HCT116 (cell line): ENCODE measurements around the gene HBG2. TPM values are rescaled to one million over a fixed set of nuclear protein-coding genes. Genes with fewer than 3 reads are reported as not detected.

Source experiments
- ATAC-seq: fragments of 200-7000 bp; cut with Tn5 transposase; 2 replicates; pipeline ENCODE4 v1.9.1; 2020; ENCODE audit warnings: mild to moderate bottlenecking, moderate library complexity
- BruUV-seq: library from RNA; stranded (reverse); fragments of 400-500 nt; replicated peaks from 2 replicates; lab custom pipeline; 2021; lab: Mats Ljungman, UMichigan
- CTCF ChIA-PET: fragments of 300-600 bp; sonication (Branson Sonifier 250); formaldehyde crosslinking; loops from one replicate; lab custom pipeline; 2021; ENCODE audit warnings: antibody characterized with exemption; lab: Charles Lee
- POLR2A ChIA-PET: fragments of 300-600, 350-600 bp; sonication (Branson Sonifier 250); formaldehyde crosslinking; loops from one replicate; lab custom pipeline; 2021; ENCODE audit warnings: antibody characterized with exemption; lab: Charles Lee
- RAD21 ChIA-PET, 2 experiments: fragments of 300-600 bp; sonication (Branson Sonifier 250); formaldehyde crosslinking; loops; one replicate each; lab custom pipeline; 2023; ENCODE audit warnings: low total read pairs in 2 of 2; ENCODE audit not compliant: uncharacterized antibody in 2 of 2, unreplicated experiment in 2 of 2, low non-redundant PET in 1 of 2; lab: Charles Lee
- DNase-seq: peaks from one replicate; pipeline ENCODE4 v3.0.0-alpha.2; 2010; ENCODE audit warnings: low read depth, low spot score
- H2AFZ ChIP-seq: fragments of 200-600 bp; shearing (Covaris generic), sonication (generic); 2 replicates; pipeline ENCODE4 v1.6.1; 2017; ENCODE audit warnings: low read depth, mixed run types, mixed read lengths, antibody characterized with exemption, low read length; ENCODE audit not compliant: poor library complexity, severe bottlenecking
- H3K27ac ChIP-seq: 2 replicates; pipeline ENCODE4 v1.5.1; 2012; ENCODE audit warnings: low read depth, low read length
- H3K27me3 ChIP-seq: fragments of 200-600 bp; sonication (generic); 2 replicates; pipeline ENCODE4 v1.6.1; 2016; ENCODE audit warnings: mixed run types, low read length, mixed read lengths; ENCODE audit not compliant: insufficient read depth
- H3K36me3 ChIP-seq, 2 experiments: fragments of 200-500 bp in 1 of 2; fragments of 200-600 bp in 1 of 2; sonication (Bioruptor generic) in 1 of 2; sonication (generic) in 1 of 2; 2 replicates each; pipeline versions ENCODE4 v1.5.1 to v1.6.1; 2014 to 2016; ENCODE audit warnings: low read length in 2 of 2, inconsistent platforms in 1 of 2, mixed read lengths in 1 of 2, mixed run types in 1 of 2; ENCODE audit not compliant: insufficient read depth in 2 of 2, control insufficient read depth in 1 of 2
- H3K4me1 ChIP-seq, 2 experiments: fragments of 200-600 bp in 1 of 2; sonication (generic) in 1 of 2; 2 replicates each; pipeline versions ENCODE4 v1.5.1 to v1.6.1; 2012 to 2017; ENCODE audit warnings: low read length in 2 of 2, inconsistent platforms in 1 of 2, mild to moderate bottlenecking in 1 of 2, mixed read lengths in 1 of 2, mixed run types in 1 of 2, moderate library complexity in 1 of 2; ENCODE audit not compliant: insufficient read depth in 2 of 2, control insufficient read depth in 1 of 2
- H3K4me2 ChIP-seq: fragments of 200-600 bp; sonication (generic); 2 replicates; pipeline ENCODE4 v1.6.1; 2017; ENCODE audit warnings: mixed run types, low read length, mixed read lengths
- H3K4me3 ChIP-seq, 2 experiments: fragments of 200-600 bp in 1 of 2; sonication (generic) in 1 of 2; replicated peaks in 1 of 2; 2 replicates each; pipeline ENCODE4 v1.5.1; 2011 to 2016; ENCODE audit warnings: low read length in 2 of 2, control low read depth in 1 of 2, low read depth in 1 of 2, mild to moderate bottlenecking in 1 of 2, mixed read lengths in 1 of 2, mixed run types in 1 of 2
- H3K79me2 ChIP-seq: fragments of 200-600 bp; sonication (generic); 2 replicates; pipeline ENCODE4 v1.6.1; 2017; ENCODE audit warnings: mild to moderate bottlenecking, mixed run types, low read length, moderate library complexity, mixed read lengths; ENCODE audit not compliant: insufficient read depth
- H3K9ac ChIP-seq: fragments of 200-600 bp; sonication (generic); 2 replicates; pipeline ENCODE4 v1.6.1; 2016; ENCODE audit warnings: low read length, mixed read lengths
- H3K9me2 ChIP-seq: fragments of 200-600 bp; sonication (generic), shearing (Covaris generic); 2 replicates; pipeline ENCODE4 v1.6.1; 2017; ENCODE audit warnings: mixed run types, mild to moderate bottlenecking, moderate library complexity; ENCODE audit not compliant: insufficient read depth
- H3K9me3 ChIP-seq, 2 experiments: fragments of 200-500 bp in 1 of 2; fragments of 200-600 bp in 1 of 2; sonication (Bioruptor generic) in 1 of 2; sonication (generic) in 1 of 2; 2 replicates each; pipeline ENCODE4 v1.6.1; 2014 to 2017; ENCODE audit warnings: low read length in 2 of 2, mixed read lengths in 2 of 2, inconsistent platforms in 1 of 2, low read depth in 1 of 2, mild to moderate bottlenecking in 1 of 2, mixed run types in 1 of 2, moderate library complexity in 1 of 2; ENCODE audit not compliant: control insufficient read depth in 1 of 2, insufficient read depth in 1 of 2
- H4K20me1 ChIP-seq: fragments of 200-600 bp; sonication (generic), shearing (Covaris generic); 2 replicates; pipeline ENCODE4 v1.6.1; 2017; ENCODE audit warnings: mixed run types, mild to moderate bottlenecking, moderate library complexity; ENCODE audit not compliant: insufficient read depth
- CBX3 ChIP-seq: IDR thresholded peaks from 2 replicates; pipeline ENCODE4 v1.6.1; 2012; ENCODE audit warnings: low read depth
- CEBPB ChIP-seq: IDR thresholded peaks from 2 replicates; pipeline ENCODE4 v1.6.1; 2012; ENCODE audit warnings: low read depth
- EGR1 ChIP-seq: IDR thresholded peaks from 2 replicates; pipeline ENCODE4 v1.6.1; 2012; ENCODE audit warnings: low read depth
- ELF1 ChIP-seq: IDR thresholded peaks from 2 replicates; pipeline ENCODE4 v1.6.1; 2012; ENCODE audit warnings: low read depth, borderline replicate concordance
- EZH2 ChIP-seq: fragments of 200-600 bp; sonication (generic); IDR thresholded peaks from 2 replicates; pipeline ENCODE4 v1.6.1; 2017; ENCODE audit warnings: antibody characterized with exemption, mixed run types
- EZH2phosphoT487 ChIP-seq: fragments of 200-600 bp; IDR thresholded peaks from 2 replicates; pipeline ENCODE4 v1.6.1; 2018; ENCODE audit warnings: antibody characterized with exemption, borderline replicate concordance
- JUND ChIP-seq: IDR thresholded peaks from 2 replicates; pipeline ENCODE4 v1.6.1; 2012
- POLR2AphosphoS5 ChIP-seq: IDR thresholded peaks from 2 replicates; pipeline ENCODE4 v1.6.1; 2011; ENCODE audit warnings: mild to moderate bottlenecking, low read depth, low read length, moderate library complexity
- RAD21 ChIP-seq: IDR thresholded peaks from 2 replicates; pipeline ENCODE4 v1.6.1; 2012; ENCODE audit warnings: low read depth, mild to moderate bottlenecking
- SIN3A ChIP-seq: IDR thresholded peaks from 2 replicates; pipeline ENCODE4 v1.6.1; 2012; ENCODE audit warnings: low read depth
- SP1 ChIP-seq: IDR thresholded peaks from 2 replicates; pipeline ENCODE4 v1.6.1; 2012; ENCODE audit warnings: low read depth
- TCF7L2 ChIP-seq: IDR thresholded peaks from 2 replicates; pipeline ENCODE4 v1.7.0; 2011; ENCODE audit warnings: borderline replicate concordance, inconsistent platforms; ENCODE audit not compliant: insufficient read depth, insufficient read length; ENCODE audit errors: extremely low read depth
- YY1 ChIP-seq: IDR thresholded peaks from 2 replicates; pipeline ENCODE4 v1.6.1; 2011; ENCODE audit warnings: low read length, low read depth, moderate library complexity, mild to moderate bottlenecking; ENCODE audit not compliant: insufficient replicate concordance; ENCODE audit errors: extremely low read depth
- ZFX ChIP-seq: fragments of 450-650 bp; IDR thresholded peaks from 2 replicates; pipeline ENCODE4 v1.6.1; 2017
- ZNF274 ChIP-seq: fragments of 200-500 bp; sonication (Bioruptor generic); IDR thresholded peaks from 2 replicates; pipeline ENCODE4 v1.6.1; 2014; ENCODE audit warnings: mild to moderate bottlenecking, low read depth, low read length, inconsistent platforms
- intact Hi-C: fragments of 100-400 bp; cut with micrococcal nuclease; formaldehyde crosslinking; loops from 2 replicates; pipeline ENCODE4 v1.10.0; 2022
- total RNA-seq: library from RNA; stranded (reverse); gene quantifications from one replicate; pipeline ENCODE4 v1.2.1, GENCODE V29; 2021; ENCODE audit not compliant: unreplicated experiment
- TF ChIP-seq, protein P1 (sequence below): IDR thresholded peaks from 2 replicates; pipeline ENCODE4 v1.6.1; 2011; ENCODE audit warnings: mild to moderate bottlenecking, low read length, moderate library complexity; ENCODE audit not compliant: insufficient replicate concordance; ENCODE audit errors: extremely low read depth
- TF ChIP-seq, protein P2 (sequence below), 3 experiments: fragments of 200-600 bp in 1 of 3; sonication (generic) in 1 of 3; IDR thresholded peaks in 2 of 3; conservative IDR thresholded peaks in 1 of 3; 2 replicates each; pipeline ENCODE4 v1.5.1; 2012 to 2017; ENCODE audit warnings: low read depth in 2 of 3, low read length in 2 of 3, antibody characterized with exemption in 1 of 3, borderline replicate concordance in 1 of 3, control low read depth in 1 of 3, mild to moderate bottlenecking in 1 of 3, mixed read lengths in 1 of 3, mixed run types in 1 of 3, moderate library complexity in 1 of 3; ENCODE audit not compliant: insufficient read depth in 1 of 3
- TF ChIP-seq, protein P3 (sequence below): IDR thresholded peaks from 2 replicates; pipeline ENCODE4 v1.6.1; 2012
- TF ChIP-seq, protein P4 (sequence below): IDR thresholded peaks from 2 replicates; pipeline ENCODE4 v1.6.1; 2012; ENCODE audit warnings: low read depth
- TF ChIP-seq, protein P5 (sequence below): IDR thresholded peaks from 2 replicates; pipeline ENCODE4 v1.6.1; 2012

Gene HBG2
- total RNA-seq, 1 experiment from 2014 or later = 48.1 TPM

DNA sequence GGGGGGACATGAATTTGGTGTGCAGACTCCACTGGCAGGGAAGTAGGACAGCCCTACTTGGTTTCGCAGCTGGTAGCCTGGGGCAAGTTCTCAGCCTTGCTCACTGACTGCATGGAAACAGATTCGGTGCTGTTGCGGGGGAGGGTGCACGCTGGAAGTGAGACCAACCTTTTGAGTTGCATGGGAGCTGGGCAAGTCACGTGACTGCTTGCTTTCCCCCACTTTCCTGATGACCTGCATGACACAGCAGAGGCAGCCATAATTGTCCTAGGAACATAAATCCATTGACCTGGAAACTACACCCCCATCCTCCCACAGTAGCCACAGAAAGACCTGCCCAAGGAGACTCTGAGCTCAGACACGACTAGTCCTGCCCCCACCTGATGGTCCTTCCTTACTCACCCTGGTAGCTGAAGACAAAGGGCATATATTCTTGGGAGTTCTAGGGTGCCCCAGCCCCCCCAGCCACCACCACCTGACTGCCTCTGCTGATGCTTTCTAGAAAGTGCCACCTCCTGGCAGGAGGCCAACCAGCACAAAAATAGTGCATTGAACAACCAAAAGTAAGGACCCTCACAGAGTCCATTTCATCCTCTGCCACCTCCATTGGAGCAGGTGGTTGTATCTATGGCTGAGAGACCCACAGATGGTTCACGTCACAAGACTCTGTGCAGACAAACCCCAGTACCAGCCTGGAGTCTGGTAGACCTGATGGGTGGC is 4.1 kb upstream of the HBG2 start:
- Histone ChIP-seq H3K27me3 (no peaks in the 10 kb centered on the region), H3K4me3 (no peak overlapping the region), H3K79me2 (no peaks in the 10 kb centered on the region), H3K27ac (no peak overlapping the region), H3K9ac (no peak overlapping the region), H3K36me3 (no peaks in the 10 kb centered on the region; a peak in 2 of 4 replicates), H4K20me1 (no peaks in the 10 kb centered on the region), H3K4me2 (no peak overlapping the region), H3K4me1 (no peaks in the 10 kb centered on the region), H3K9me3 (no peaks in the 10 kb centered on the region), H3K9me2 (no peaks in the 10 kb centered on the region), H2AFZ (no peak overlapping the region)
- intact Hi-C loops = no loop called here
- CTCF ChIA-PET = no interaction called here
- DNase-seq = no peak
- no peak for ATAC-seq
- no peak for TF ChIP-seq YY1
- no peak for TF ChIP-seq EZH2phosphoT487
- TF ChIP-seq, protein P1, sequence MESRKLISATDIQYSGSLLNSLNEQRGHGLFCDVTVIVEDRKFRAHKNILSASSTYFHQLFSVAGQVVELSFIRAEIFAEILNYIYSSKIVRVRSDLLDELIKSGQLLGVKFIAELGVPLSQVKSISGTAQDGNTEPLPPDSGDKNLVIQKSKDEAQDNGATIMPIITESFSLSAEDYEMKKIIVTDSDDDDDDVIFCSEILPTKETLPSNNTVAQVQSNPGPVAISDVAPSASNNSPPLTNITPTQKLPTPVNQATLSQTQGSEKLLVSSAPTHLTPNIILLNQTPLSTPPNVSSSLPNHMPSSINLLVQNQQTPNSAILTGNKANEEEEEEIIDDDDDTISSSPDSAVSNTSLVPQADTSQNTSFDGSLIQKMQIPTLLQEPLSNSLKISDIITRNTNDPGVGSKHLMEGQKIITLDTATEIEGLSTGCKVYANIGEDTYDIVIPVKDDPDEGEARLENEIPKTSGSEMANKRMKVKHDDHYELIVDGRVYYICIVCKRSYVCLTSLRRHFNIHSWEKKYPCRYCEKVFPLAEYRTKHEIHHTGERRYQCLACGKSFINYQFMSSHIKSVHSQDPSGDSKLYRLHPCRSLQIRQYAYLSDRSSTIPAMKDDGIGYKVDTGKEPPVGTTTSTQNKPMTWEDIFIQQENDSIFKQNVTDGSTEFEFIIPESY = no peak
- no peak for TF ChIP-seq TCF7L2
- TF ChIP-seq EGR1 = no peak
- TF ChIP-seq ZNF274 = no peak
- no peak for TF ChIP-seq SP1
- TF ChIP-seq CBX3 = no peak
- TF ChIP-seq JUND = no peak
- no peak for TF ChIP-seq RAD21
- TF ChIP-seq, protein P2, sequence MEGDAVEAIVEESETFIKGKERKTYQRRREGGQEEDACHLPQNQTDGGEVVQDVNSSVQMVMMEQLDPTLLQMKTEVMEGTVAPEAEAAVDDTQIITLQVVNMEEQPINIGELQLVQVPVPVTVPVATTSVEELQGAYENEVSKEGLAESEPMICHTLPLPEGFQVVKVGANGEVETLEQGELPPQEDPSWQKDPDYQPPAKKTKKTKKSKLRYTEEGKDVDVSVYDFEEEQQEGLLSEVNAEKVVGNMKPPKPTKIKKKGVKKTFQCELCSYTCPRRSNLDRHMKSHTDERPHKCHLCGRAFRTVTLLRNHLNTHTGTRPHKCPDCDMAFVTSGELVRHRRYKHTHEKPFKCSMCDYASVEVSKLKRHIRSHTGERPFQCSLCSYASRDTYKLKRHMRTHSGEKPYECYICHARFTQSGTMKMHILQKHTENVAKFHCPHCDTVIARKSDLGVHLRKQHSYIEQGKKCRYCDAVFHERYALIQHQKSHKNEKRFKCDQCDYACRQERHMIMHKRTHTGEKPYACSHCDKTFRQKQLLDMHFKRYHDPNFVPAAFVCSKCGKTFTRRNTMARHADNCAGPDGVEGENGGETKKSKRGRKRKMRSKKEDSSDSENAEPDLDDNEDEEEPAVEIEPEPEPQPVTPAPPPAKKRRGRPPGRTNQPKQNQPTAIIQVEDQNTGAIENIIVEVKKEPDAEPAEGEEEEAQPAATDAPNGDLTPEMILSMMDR (IDR thresholded peaks at IDR 0.05 in 2 of 3, conservative IDR thresholded peaks at IDR 0.05 in 1 of 3; ENCODE audit: borderline replicate concordance in 1 of 3, insufficient read depth in 1 of 3, low read depth in 2 of 3, low read length in 2 of 3) = no peak
- no peak for TF ChIP-seq EZH2
- TF ChIP-seq ELF1 = no peak
- no peak for TF ChIP-seq CEBPB
- TF ChIP-seq, protein P3, sequence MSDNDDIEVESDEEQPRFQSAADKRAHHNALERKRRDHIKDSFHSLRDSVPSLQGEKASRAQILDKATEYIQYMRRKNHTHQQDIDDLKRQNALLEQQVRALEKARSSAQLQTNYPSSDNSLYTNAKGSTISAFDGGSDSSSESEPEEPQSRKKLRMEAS = no peak
- TF ChIP-seq POLR2AphosphoS5 = no peak
- TF ChIP-seq SIN3A = no peak
- no peak for TF ChIP-seq ZFX
- TF ChIP-seq, protein P4, sequence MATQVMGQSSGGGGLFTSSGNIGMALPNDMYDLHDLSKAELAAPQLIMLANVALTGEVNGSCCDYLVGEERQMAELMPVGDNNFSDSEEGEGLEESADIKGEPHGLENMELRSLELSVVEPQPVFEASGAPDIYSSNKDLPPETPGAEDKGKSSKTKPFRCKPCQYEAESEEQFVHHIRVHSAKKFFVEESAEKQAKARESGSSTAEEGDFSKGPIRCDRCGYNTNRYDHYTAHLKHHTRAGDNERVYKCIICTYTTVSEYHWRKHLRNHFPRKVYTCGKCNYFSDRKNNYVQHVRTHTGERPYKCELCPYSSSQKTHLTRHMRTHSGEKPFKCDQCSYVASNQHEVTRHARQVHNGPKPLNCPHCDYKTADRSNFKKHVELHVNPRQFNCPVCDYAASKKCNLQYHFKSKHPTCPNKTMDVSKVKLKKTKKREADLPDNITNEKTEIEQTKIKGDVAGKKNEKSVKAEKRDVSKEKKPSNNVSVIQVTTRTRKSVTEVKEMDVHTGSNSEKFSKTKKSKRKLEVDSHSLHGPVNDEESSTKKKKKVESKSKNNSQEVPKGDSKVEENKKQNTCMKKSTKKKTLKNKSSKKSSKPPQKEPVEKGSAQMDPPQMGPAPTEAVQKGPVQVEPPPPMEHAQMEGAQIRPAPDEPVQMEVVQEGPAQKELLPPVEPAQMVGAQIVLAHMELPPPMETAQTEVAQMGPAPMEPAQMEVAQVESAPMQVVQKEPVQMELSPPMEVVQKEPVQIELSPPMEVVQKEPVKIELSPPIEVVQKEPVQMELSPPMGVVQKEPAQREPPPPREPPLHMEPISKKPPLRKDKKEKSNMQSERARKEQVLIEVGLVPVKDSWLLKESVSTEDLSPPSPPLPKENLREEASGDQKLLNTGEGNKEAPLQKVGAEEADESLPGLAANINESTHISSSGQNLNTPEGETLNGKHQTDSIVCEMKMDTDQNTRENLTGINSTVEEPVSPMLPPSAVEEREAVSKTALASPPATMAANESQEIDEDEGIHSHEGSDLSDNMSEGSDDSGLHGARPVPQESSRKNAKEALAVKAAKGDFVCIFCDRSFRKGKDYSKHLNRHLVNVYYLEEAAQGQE = no peak
- TF ChIP-seq, protein P5, sequence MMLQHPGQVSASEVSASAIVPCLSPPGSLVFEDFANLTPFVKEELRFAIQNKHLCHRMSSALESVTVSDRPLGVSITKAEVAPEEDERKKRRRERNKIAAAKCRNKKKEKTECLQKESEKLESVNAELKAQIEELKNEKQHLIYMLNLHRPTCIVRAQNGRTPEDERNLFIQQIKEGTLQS = no peak
- RAD21 ChIA-PET = no interaction called here
- no TSS peak for BruUV-seq
- POLR2A ChIA-PET = no interaction called here
